HEK293T (cell line): ENCODE data around the gene AADACL4.

Source experiments
- CTCF ChIA-PET: fragments of 350-600 bp; formaldehyde crosslinking; extraction: SDS; loops from one replicate; lab custom pipeline; 2021; ENCODE audit warnings: antibody characterized with exemption, inconsistent platforms; lab: Yijun Ruan, JAX
- POLR2A ChIA-PET: fragments of 350-600 bp; formaldehyde crosslinking; extraction: SDS; loops from one replicate; lab custom pipeline; 2020; ENCODE audit warnings: antibody characterized with exemption, inconsistent platforms; lab: Yijun Ruan, JAX
- DNase-seq: peaks from one replicate; pipeline ENCODE4 v3.0.0; 2012; ENCODE audit warnings: mixed read lengths; ENCODE audit errors: extremely low spot score
- ARNT ChIP-seq: fragments of 450-650 bp; IDR thresholded peaks from 2 replicates; pipeline ENCODE4 v1.6.1; 2017; ENCODE audit warnings: mild to moderate bottlenecking
- BHLHE40 ChIP-seq: fragments of 450-650 bp; IDR thresholded peaks from 2 replicates; pipeline ENCODE4 v1.6.1; 2016; ENCODE audit warnings: mild to moderate bottlenecking, moderate library complexity, borderline replicate concordance
- CTBP1 ChIP-seq: fragments of 450-650 bp; IDR thresholded peaks from 2 replicates; pipeline ENCODE4 v1.6.1; 2016; ENCODE audit warnings: borderline replicate concordance
- ELF4 ChIP-seq: fragments of 450-650 bp; IDR thresholded peaks from 2 replicates; pipeline ENCODE4 v1.6.1; 2017; ENCODE audit warnings: antibody characterized with exemption
- FOXA1 ChIP-seq: fragments of 450-650 bp; IDR thresholded peaks from 2 replicates; pipeline ENCODE4 v1.6.1; 2016; ENCODE audit warnings: mild to moderate bottlenecking
- FOXK2 ChIP-seq: fragments of 450-650 bp; IDR thresholded peaks from 2 replicates; pipeline ENCODE4 v1.6.1; 2016; ENCODE audit warnings: mild to moderate bottlenecking
- FOXM1 ChIP-seq: fragments of 450-650 bp; IDR thresholded peaks from 2 replicates; pipeline ENCODE4 v1.6.1; 2017; ENCODE audit warnings: mild to moderate bottlenecking, borderline replicate concordance
- HDGF ChIP-seq: fragments of 450-650 bp; IDR thresholded peaks from 2 replicates; pipeline ENCODE4 v1.6.1; 2017; ENCODE audit warnings: antibody characterized with exemption, borderline replicate concordance
- L3MBTL2 ChIP-seq: fragments of 450-650 bp; conservative IDR thresholded peaks from 2 replicates; pipeline ENCODE4 v1.6.1; 2016; ENCODE audit warnings: mild to moderate bottlenecking
- LEF1 ChIP-seq: fragments of 450-650 bp; IDR thresholded peaks from 2 replicates; pipeline ENCODE4 v1.6.1; 2017; ENCODE audit warnings: mild to moderate bottlenecking, borderline replicate concordance
- NFRKB ChIP-seq: fragments of 450-650 bp; IDR thresholded peaks from 2 replicates; pipeline ENCODE4 v1.6.1; 2016; ENCODE audit warnings: mild to moderate bottlenecking, moderate library complexity
- PKNOX1 ChIP-seq: fragments of 450-650 bp; IDR thresholded peaks from 2 replicates; pipeline ENCODE4 v1.6.1; 2016
- SP1 ChIP-seq: fragments of 450-650 bp; IDR thresholded peaks from 2 replicates; pipeline ENCODE4 v1.6.1; 2017
- SUZ12 ChIP-seq: fragments of 450-650 bp; IDR thresholded peaks from 2 replicates; pipeline ENCODE4 v1.6.1; 2016; ENCODE audit warnings: mild to moderate bottlenecking
- TARDBP ChIP-seq: fragments of 450-650 bp; IDR thresholded peaks from 2 replicates; pipeline ENCODE4 v1.6.1; 2016
- ZNF384 ChIP-seq: fragments of 450-650 bp; IDR thresholded peaks from 2 replicates; pipeline ENCODE4 v1.6.1; 2016

Gene AADACL4

GRCh38 chr1:12643785-12644184 lies at the start of gene AADACL4:
Gene AADACL4, plus strand, starts transcription at chr1:12644085. Its CDS starts 462 bp downstream, at chr1:12644547.
- DNase-seq: no peak
- ChIA-PET POLR2A (no interaction called here), CTCF (no interaction called here)
- TF ChIP-seq ZNF384: no peak

GRCh38 chr1:12594490-12594889 lies 49.4 kb upstream of the AADACL4 start:
- CTCF ChIA-PET: interaction anchor here (0.8 kb wide), 1 partner anchor 13 kb away, joined by 3 read pairs; no protein-coding TSS in a partner anchor
- no peak for TF ChIP-seq ELF4
- no peak for TF ChIP-seq TARDBP
- no peak for TF ChIP-seq CTBP1
- TF ChIP-seq FOXA1: no peak
- no peak for TF ChIP-seq PKNOX1
- TF ChIP-seq NFRKB: no peak
- no peak for TF ChIP-seq BHLHE40
- no peak for TF ChIP-seq ZNF384
- no peak for TF ChIP-seq LEF1
- TF ChIP-seq SUZ12: no peak
- TF ChIP-seq HDGF: no peak
- no peak for TF ChIP-seq FOXK2
- POLR2A ChIA-PET: interaction anchor here (1.0 kb wide), 1 partner anchor 20 kb away, joined by 3 read pairs; no protein-coding TSS in a partner anchor
- no peak for DNase-seq

- no peak for DNase-seq
- no peak for TF ChIP-seq HDGF
- TF ChIP-seq PKNOX1: no peak
- TF ChIP-seq SUZ12: no peak
- no peak for TF ChIP-seq FOXA1
- no peak for TF ChIP-seq SP1
- no peak for TF ChIP-seq LEF1
- TF ChIP-seq ARNT: no peak
- no peak for TF ChIP-seq CTBP1
- TF ChIP-seq TARDBP: no peak
- no peak for TF ChIP-seq NFRKB
- no peak for TF ChIP-seq L3MBTL2
- no peak for TF ChIP-seq FOXK2
- TF ChIP-seq FOXM1: no peak
- no peak for TF ChIP-seq ZNF384
- no peak for TF ChIP-seq BHLHE40
Measured at GRCh38 chr1:12594966-12595756, 48.7 kb upstream of the AADACL4 start.

GRCh38 chr1:12595757-12596006 lies 48.2 kb upstream of the AADACL4 start:
- TF ChIP-seq NFRKB (no peak), BHLHE40 (no peak)
- no peak for DNase-seq
- POLR2A ChIA-PET: interaction anchor here (1.3 to 1.5 kb wide), 2 partner anchors 21 to 23 kb away, joined by 6 read pairs; partner anchors contain the start of gene DHRS3
- CTCF ChIA-PET: no interaction called here

More at GRCh38 chr1:12594966-12595756, 48.7 kb upstream of the AADACL4 start:
- ChIA-PET POLR2A (interaction anchor here (1.0 to 1.5 kb wide), 2 partner anchors 19 to 23 kb away, joined by 3 to 6 read pairs; partner anchors contain the start of gene DHRS3), CTCF (interaction anchor here (0.8 kb wide), 1 partner anchor 14 kb away, joined by 3 read pairs; no protein-coding TSS in a partner anchor)

GRCh38 chr1:12596007-12596821 lies 47.7 kb upstream of the AADACL4 start:
- ChIA-PET POLR2A (interaction anchor here (1.3 to 1.5 kb wide), 2 partner anchors 20 to 22 kb away, joined by 6 read pairs; partner anchors contain the start of gene DHRS3), CTCF (no interaction called here)
- no peak for DNase-seq
- TF ChIP-seq NFRKB: no peak
- no peak for TF ChIP-seq ARNT
- TF ChIP-seq SP1: no peak
- TF ChIP-seq BHLHE40: no peak
- no peak for TF ChIP-seq CTBP1
- TF ChIP-seq ZNF384: no peak
- no peak for TF ChIP-seq FOXK2
- no peak for TF ChIP-seq FOXM1
- no peak for TF ChIP-seq FOXA1
- no peak for TF ChIP-seq SUZ12
- no peak for TF ChIP-seq L3MBTL2
- no peak for TF ChIP-seq PKNOX1
- no peak for TF ChIP-seq ELF4
- TF ChIP-seq TARDBP: no peak
- no peak for TF ChIP-seq HDGF

- POLR2A ChIA-PET: no interaction called here
- TF ChIP-seq SUZ12 (no peak), FOXK2 (no peak), LEF1 (no peak), TARDBP (no peak), FOXA1 (no peak), ZNF384 (no peak), SP1 (no peak), BHLHE40 (no peak), ARNT (no peak), FOXM1 (no peak), ELF4 (no peak), L3MBTL2 (no peak), PKNOX1 (no peak), NFRKB (no peak), HDGF (no peak), CTBP1 (no peak)
- CTCF ChIA-PET: no interaction called here
- DNase-seq: no peak
Measured at GRCh38 chr1:12597792-12598191, 46.1 kb upstream of the AADACL4 start.
